ENCODE data around the gene AKAP13.

Gene AKAP13

DNA sequence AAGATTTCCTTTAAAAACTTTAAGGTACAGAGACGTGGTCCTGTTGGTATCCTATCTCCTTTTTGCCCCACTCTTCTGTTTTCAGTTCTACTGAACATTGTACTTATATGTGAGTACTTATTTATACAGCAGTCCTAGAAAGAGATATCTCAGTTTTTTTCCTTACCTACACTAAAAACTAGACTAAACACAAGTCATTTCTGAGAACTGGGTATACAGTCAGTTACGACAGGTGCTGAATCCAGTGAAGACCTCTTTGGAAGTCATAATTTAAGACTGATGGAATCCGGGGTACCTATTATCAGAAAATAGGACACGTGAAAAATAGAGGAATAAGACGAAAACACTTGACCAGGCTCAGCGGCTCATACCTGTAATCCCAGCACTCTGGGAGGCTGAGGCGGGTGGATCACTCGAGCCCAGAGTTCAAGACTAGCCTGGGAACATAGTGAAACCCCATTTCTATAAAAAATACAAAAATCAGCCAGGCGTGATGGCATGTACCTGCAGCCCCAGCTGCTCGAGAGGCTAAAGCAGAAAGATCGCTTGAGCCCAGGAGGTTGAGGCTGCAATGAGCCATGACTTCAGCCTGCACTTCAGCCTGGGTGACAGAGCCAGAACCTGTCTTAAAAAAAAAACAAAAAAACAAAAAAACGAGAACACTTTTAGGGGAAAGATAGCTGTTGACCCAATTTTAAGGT is 338.0 kb downstream of the AKAP13 start:
- no peak for DNase-seq

DNA sequence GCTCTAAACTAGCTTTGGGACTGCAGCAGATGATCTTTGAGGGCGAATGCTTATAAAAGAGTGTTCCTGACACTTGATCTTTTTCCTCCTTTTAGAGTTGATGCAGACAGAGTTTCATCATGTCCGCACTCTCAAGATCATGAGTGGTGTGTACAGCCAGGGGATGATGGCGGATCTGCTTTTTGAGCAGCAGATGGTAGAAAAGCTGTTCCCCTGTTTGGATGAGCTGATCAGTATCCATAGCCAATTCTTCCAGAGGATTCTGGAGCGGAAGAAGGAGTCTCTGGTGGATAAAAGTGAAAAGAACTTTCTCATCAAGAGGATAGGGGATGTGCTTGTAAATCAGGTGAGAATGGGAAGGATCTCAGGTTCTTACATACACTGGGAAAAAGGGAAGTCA is 338.6 kb downstream of the AKAP13 start:
- no peak for DNase-seq

DNA sequence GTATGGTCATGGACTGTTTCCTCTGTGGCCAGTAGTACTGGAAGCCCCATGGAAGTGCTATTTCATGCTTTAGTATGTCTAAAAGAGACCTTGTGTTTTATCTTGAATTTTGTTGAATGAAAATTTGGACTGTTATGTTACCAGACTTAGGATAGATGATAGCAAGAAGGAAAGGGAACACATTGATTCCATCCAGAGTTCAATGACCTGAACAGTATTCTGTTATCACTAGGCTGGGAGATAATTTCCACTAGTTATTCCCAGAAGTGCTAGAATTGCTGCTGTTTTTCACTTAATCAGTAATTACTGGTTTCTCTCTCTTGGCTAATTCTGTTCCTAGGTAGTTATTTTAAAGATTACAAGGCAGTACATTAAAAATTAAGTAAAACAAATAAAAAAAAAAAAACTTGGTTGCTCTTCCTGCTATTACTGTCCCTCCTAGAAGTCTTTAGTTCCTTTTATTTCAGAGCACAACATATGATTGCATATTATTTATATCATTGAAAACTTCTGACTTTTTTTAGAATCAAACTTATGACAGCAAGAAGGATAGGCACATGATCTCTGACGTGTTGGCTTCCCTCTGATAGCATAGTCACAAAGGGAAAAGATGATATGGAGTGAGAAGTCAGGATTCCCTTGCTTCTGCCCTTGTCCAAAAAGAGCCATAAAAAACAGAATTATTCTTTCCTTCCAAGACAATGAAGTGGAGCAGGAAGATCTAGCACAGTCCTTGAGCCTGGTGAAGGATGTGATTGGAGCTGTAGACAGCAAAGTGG is 342.2 kb downstream of the AKAP13 start:
- no peak for DNase-seq

DNA sequence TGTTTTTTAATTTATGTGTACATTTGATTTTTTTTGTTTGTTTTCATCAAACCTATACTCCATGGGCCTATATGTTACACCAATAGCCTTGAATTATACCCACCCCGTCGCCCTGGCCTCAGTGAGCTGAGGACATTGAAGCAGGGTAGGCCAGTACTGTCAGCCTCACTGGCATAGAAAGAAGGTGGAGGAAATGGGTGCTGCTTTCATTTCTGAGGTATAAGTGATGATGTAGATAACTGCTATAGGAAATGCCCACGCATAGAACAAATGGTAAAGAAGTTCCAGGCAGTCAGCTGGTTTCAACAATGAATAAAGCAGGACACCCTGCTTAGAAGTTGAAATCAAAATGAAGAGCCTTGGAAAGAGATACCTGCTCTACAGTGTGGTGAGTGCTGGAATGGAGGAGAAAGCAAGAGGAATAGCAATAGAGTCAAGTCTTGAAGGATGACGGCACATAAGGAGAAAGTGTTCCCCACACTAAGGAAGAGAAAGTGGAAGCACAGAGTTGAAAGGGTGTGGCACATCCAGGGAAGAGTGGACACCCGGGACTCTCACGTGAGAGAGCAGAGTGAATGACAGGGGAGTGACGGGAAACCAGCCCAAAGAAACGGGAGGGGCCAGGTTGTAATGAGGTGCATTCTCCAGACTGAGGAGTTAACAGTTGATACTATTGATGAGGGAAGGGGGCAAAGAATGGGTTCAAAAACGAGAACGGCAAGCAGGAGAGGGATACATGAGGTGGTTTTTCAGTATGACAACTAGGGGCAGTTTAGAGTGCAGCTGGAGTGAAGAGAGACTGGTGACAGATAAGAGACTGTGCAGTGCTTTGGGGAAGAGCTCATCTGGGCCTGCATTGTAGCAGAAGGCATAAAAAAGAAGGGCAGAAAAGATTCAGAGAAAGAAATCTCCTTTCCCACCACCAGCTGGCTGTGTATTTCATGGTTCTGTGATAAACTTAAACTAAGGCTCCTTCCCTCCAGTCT is 343.9 kb downstream of the AKAP13 start:
- no peak for DNase-seq

DNA sequence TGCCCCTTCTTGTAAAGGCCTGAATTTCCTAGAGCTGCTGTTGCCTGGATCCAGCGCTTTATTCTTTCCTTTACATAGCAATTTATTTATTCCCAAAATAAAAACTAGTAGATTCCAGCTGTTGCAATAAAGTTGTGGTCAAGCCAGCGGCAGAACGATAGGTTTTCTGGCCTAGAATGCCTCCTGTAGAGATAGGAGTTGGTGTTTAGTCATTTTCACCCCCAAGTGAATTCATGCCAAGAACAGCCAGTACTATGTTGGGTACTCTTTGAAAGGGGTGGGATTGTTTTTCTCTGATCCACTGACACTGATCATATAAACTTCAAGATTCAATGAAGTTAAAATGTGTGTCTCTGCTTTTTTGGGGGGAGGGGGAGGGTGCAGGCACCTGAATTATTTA is 344.6 kb downstream of the AKAP13 start:
- no peak for DNase-seq

DNA sequence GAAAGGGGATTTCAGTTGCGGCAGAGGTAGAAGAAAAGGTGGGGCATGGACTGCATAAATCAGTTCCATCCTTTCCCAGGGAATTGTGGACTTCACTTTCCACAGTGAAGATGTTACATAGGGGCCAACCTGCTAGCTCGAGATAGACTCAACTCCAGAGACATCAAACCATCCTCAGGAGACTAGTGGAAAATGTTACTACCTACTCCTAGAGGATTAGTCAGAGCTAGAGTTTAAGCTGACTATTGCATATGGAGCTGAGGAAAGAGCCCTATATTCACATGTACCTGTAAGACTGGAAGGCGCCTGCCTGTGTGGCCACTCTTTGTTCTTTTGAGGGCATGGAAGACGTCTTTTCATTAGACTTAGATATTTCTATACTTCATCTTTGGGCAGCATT is 345.2 kb downstream of the AKAP13 start:
- DNase-seq: no peak

DNA sequence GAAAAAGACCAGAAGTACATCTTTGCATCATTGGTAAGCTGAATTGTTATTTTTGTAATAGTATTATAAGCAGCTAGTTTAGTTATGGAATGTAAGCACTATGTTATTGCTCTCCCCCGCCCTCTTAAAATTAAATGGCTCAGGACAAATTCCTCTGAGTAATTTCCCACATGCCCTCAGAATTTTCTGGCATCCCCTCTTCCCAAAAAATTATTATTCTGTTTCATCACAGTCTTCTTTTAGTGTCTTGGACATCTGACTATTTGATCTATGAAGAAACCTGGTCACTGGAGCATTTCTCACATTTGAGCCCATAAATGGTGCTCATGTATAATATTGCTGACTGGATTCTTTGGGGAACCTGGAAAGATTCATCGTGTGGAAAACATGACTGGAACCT is 346.1 kb downstream of the AKAP13 start:
- DNase-seq: no peak

DNA sequence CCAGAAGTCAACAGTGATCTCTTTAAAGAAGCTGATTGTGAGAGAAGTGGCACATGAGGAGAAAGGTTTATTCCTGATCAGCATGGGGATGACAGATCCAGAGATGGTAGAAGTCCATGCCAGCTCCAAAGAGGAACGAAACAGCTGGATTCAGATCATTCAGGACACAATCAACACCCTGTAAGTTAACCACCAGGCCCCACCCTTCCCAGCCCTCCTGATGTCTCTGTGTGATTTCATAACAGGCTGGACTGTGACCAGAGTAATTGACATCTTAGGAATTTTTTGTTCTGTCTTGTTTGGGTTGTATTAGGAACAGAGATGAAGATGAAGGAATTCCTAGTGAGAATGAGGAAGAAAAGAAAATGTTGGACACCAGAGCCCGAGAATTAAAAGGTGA is 346.7 kb downstream of the AKAP13 start:
- DNase-seq: no peak

DNA sequence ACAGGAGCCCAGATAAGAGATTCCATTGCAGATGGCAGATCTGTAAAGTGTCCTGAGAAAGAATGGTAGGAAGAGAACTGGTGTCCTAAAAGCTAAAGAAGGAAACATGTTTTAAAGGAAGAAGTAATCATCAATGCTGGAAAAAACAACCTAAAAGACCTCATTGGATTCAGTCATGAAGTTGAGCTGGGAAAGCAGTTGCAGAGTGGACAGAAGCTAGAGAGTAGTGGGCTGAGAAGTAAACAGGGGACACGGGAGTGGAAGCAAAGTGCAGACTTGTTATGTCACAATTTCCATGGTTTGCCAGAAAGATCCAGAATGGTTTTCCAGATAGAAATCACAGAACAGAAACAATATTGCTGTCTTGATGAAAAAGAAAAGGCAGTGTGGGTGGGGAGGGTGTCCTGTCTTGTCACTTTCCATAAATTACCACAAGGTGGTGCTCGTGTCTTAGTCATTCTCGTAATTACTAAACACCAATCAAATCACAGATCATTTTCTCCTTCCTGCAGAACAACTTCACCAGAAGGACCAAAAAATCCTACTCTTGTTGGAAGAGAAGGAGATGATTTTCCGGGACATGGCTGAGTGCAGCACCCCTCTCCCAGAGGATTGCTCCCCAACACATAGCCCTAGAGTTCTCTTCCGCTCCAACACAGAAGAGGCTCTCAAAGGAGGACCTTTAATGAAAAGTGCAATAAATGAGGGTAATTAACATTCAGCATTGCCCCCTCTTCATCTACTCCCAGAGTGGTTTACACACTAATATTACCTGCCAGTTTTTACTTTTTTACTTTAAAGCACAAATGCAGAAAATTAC is 349.8 kb downstream of the AKAP13 start:
- DNase-seq: peak; percentile 35

DNA sequence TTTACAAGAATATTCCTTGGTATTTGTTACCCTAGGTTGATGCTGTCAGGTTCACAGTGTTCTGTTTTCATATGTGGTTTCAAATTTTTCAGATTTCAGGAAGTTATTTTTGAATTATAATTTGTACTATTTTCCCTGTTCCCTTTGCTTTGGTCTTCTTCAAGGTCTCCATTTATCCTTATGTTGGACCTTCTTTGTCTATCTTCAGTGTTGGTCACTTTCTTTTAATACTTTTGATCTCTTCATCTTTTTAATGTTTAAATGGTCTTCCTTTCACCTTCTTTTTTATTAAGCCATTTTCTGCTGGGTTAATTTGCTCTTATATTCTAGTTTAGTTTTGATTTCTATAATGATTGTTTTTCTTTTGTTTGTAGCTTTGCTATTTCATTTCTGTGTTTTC is 353.0 kb downstream of the AKAP13 start:
- DNase-seq: no peak

DNA sequence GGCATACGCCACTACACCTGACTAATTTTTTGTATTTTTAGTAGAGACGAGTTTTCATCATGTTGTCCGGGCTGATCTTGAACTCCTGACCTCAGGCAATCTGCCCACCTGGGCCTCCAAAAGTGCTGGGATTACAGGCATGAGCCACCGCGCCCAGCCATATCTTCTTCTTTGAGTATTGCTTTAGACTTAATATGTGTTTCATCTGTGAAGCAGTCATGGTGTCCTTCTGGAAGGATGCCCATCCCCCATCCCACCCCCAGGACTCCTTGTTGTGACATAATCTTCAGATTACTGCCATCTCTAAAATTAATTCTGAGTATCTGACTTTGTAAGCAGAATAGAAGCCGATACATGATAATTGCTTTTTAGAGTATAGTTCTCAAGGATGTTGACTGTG is 356.7 kb downstream of the AKAP13 start:
- DNase-seq: no peak

DNA sequence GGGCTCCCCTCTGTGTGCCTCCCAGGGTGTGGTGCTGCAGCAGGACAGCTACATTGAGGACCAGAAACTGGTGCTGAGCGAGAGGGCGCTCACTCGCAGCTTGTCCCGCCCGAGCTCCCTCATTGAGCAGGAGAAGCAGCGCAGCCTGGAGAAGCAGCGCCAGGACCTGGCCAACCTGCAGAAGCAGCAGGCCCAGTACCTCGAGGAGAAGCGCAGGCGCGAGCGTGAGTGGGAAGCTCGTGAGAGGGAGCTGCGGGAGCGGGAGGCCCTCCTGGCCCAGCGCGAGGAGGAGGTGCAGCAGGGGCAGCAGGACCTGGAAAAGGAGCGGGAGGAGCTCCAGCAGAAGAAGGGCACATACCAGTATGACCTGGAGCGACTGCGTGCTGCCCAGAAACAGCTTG is 360.6 kb downstream of the AKAP13 start:
- no peak for DNase-seq

DNA sequence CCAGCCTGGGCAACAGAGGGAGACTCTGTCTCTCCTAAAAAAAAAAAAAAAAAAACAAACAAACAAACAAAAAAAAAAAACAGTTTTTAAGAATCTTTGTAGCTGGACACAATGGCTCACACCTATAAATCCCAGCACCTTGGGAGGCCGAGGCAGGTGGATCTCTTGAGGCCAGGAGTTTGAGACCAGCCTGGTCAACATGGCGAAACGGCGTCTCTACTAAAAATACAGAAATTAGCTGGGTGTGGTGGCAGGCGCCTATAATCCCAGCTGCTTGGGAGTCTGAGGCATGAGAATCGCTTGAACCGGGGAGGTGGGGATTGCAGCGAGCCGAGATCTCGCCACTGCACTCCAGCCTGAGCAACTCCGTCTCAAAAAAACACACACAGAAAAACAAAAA is 361.3 kb downstream of the AKAP13 start:
- no peak for DNase-seq

DNA sequence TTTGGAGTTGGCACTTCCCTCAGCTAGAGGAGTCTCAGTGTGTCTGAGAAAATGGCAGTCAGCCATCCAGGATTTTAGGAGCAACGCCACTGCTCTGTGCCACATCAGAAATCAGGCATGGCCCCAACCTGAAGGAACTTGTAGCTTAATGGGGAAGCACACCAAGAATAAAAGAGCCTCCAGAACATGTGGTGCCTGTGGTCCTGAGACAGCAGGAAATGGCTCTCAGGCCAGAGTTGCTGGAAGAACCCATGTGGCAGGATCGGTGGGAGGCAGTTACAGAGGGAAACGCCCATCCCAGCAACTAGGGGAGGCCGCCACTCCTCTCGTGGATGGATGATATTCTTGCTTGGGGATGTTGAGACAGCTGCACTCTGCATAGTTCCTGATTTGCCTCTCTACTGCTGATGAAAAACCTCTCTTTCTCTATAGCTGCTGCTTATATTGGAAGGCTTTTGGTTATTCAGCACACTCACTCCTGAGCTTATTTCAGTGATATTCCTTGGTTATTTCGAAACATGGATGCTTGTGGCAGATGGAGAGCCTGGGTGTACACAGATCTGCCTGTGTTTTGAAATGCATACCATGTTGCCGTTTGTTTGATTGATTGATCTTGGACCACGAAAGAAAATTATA is 361.9 kb downstream of the AKAP13 start:
- no peak for DNase-seq

DNA sequence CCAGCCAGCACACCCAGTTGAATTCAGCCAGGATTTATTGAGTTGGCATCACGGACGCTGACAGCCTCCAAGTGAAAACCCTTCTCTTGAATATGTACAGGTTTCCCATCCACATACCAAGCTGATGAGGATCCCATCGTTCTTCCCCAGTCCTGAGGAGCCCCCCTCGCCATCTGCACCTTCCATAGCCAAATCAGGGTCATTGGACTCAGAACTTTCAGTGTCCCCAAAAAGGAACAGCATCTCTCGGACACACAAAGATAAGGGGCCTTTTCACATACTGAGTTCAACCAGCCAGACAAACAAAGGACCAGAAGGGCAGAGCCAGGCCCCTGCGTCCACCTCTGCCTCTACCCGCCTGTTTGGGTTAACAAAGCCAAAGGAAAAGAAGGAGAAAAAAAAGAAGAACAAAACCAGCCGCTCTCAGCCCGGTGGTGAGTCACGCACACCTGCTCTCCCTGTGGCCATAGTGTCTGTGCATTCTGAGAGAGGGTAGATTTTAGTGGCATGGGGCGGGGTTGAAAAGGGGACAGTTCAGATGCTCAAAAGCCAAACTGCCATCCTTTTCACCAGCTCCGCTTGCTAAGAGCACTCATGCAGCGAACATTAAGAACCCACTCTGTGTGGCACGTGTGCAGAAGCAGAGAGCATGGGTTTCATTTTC is 363.1 kb downstream of the AKAP13 start:
- DNase-seq: no peak

DNA sequence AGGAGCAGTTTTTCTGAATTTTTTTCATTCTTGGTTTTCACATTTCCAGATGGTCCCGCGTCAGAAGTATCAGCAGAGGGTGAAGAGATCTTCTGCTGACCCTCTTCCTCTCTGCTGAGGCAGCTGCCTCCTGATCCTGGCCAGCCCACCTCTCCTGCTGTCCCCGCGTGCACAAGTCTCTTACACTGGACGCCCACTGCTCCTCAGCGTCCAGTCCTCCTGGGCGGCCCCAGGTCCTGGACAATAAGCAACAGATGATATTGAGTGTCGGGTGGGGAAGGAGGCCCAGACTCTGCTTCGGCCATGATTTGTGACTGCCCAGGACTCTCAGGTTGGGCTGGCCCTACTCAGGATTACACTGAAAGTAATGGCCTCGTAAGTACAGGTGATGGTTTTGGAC is 364.2 kb downstream of the AKAP13 start:
- DNase-seq: no peak

DNA sequence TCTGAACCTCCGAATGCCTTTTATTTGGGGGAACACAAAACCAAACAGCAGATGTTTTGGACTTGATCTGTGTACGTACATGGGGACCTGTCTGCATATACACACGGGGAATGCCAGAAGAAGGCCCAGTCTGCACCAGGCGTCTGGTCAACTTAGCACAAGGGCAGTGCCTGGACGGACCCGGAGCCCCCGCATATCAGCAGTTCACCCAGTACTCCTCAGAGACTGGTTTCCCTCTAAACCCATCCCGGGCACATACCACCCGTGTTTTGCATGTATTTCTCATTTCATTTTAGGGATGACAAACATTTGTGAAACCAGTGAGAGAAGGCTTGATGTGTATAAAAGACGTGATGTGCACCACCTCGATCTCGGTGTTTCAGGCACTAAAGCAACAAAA is 364.6 kb downstream of the AKAP13 start:
- no peak for DNase-seq

DNA sequence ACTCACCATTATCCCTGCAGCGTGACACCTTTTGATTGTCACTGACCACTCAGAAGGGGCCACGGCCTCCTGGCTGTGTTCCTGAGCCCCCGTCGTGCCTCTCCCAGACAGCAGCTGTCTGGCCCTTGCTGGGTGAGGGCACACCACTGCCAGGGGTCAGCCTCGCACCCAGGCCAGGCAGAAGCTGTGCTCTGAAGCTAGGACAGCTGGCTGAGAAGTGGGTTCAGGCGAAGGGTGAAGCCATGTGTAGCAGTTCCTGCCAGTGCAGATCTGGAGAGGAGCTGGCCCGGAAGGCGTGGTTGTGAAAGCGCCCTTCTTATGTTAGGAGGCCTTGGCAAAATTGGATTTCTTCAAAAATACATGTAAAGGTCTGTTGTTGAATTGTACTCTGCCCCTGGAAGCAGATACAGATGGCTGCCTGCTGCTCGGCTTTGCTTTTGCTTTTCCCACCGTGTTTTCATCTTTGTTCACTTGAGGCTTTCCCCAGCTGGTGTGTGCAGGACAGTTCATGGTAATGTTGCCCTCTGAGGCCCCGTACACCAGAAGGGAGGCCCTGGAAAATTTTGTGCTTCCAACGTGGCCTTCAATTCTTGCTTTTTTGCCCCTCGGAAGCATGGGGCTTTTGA is 365.2 kb downstream of the AKAP13 start:
- no peak for DNase-seq

DNA sequence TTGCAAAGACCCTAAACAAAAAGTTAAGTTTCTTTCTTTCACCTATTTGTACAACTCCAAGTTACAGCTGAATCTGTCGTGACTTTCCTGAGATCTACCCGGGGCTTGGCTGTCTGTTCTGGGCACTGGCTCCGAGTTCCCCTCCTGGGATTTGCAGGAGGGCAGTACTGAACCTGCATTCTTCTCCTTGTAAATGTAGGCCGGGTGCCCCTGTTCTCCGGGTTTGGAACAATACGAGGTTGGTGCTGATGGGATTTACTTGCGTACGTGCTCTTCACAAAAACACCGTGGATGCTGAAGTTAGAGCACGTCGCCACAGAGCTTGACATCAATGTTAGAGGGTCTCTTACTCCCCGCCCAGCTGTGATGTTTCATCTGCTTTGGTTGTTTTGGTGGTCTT is 366.2 kb downstream of the AKAP13 start:
- no peak for DNase-seq

DNA sequence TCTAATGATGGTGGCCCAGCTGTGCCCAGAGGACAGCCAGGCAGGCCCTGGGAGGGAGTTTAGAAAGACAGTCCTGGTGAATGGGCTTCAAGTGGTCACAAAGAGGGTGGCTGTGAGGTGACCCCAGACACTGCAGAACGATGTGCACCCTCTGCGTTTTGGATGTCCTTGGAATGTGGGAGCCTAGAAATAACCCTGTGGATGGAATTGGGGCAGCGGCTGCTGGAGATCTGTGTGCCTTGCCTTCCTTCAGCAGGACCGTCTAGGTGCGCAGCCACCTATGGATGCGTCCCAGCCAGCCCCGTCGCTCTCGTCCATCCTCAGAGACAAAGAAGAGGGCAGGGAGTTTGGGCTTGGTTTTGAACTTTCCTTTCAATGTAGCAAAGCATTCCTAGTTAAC is 367.8 kb downstream of the AKAP13 start:
- no peak for DNase-seq

DNA sequence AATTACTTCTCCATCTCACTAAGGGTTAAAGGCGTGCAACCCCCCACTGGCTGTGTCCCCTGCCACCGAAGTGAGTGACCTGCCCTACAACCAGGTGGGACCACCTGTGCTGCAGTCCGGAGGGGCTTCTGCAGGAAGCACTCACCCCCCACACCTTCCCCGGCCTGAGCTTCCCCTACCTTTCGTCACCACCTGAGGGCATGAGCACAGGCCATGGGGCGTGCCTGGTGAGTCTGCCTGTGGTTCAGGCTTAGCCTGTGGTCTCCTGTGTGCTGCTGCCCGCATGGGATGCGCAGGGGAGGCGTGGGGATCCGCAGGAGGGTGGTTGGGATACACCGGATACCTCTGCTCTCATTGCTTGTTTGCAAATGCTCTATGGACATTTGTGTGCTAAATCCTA is 368.3 kb downstream of the AKAP13 start:
- no peak for DNase-seq

All from activated naive CD4-positive, alpha-beta T cell treated with Interleukin-2 at 50 U/mL for 16 hours (primary cell).